Activated CD4-positive, CD25-positive, alpha-beta regulatory T cell treated with anti-CD3 and anti-CD28 coated beads, Interleukin-2, amount 50 U/mL, for 16 hours (primary cell): ENCODE measurements around the gene PACRG.

Source experiments
- DNase-seq: peaks from one replicate; pipeline ENCODE4 v3.0.0-alpha.2; 2020; ENCODE audit warnings: low read depth, low spot score

PACRG gene

GRCh38 chr6:163085426-163085825 lies 357.7 kb downstream of the PACRG start:
- no peak for DNase-seq

- DNase-seq = no peak
These were observed 358.3 kb downstream of the PACRG start for GRCh38 chr6:163085861-163086623.

- no peak for DNase-seq
These were observed 358.8 kb downstream of the PACRG start for GRCh38 chr6:163086624-163086920.

GRCh38 chr6:163087981-163088380 lies 360.2 kb downstream of the PACRG start:
- no peak for DNase-seq

- DNase-seq = no peak
These were observed 365.1 kb downstream of the PACRG start for GRCh38 chr6:163092876-163093275.

- DNase-seq = no peak
These were observed 367.1 kb downstream of the PACRG start for GRCh38 chr6:163094881-163095280.

- DNase-seq = no peak
These were observed 367.6 kb downstream of the PACRG start for GRCh38 chr6:163095401-163095800.

GRCh38 chr6:163098827-163099479 lies 371.2 kb downstream of the PACRG start:
- no peak for DNase-seq

- DNase-seq = no peak
These were observed 371.9 kb downstream of the PACRG start for GRCh38 chr6:163099621-163100171.

GRCh38 chr6:163100259-163100658 lies 372.5 kb downstream of the PACRG start:
- DNase-seq = no peak

- DNase-seq = no peak
These were observed 385.7 kb downstream of the PACRG start for GRCh38 chr6:163113358-163113962.

GRCh38 chr6:163118941-163119340 lies 391.2 kb downstream of the PACRG start:
- no peak for DNase-seq

GRCh38 chr6:163120223-163120622 lies 392.4 kb downstream of the PACRG start:
- DNase-seq = no peak

GRCh38 chr6:163121270-163121669 lies 393.5 kb downstream of the PACRG start:
- DNase-seq = no peak

GRCh38 chr6:163122365-163122764 lies 394.6 kb downstream of the PACRG start:
- no peak for DNase-seq

- no peak for DNase-seq
These were observed 395.3 kb downstream of the PACRG start for GRCh38 chr6:163123098-163123497.

- DNase-seq = no peak
These were observed 399.0 kb downstream of the PACRG start for GRCh38 chr6:163126741-163127140.

GRCh38 chr6:163127587-163127986 lies 399.8 kb downstream of the PACRG start:
- no peak for DNase-seq

- no peak for DNase-seq
These were observed 400.6 kb downstream of the PACRG start for GRCh38 chr6:163128324-163128723.

GRCh38 chr6:163132050-163132750 lies 404.4 kb downstream of the PACRG start:
- DNase-seq = no peak

GRCh38 chr6:163133017-163133416 lies 405.2 kb downstream of the PACRG start:
- DNase-seq = no peak

GRCh38 chr6:163133691-163134090 lies 405.9 kb downstream of the PACRG start:
- DNase-seq = no peak
